Caco-2 (cell line): Measurements from ENCODE around the gene GOLGA8A. TPM values are rescaled to one million over a fixed set of nuclear protein-coding genes. Genes with fewer than 3 reads are reported as not detected.

Experiments
- BruUV-seq: library from RNA; stranded (reverse); fragments of 400-500 nt; replicated peaks from 2 replicates; lab custom pipeline; 2021; lab: Mats Ljungman, UMichigan
- CTCF ChIA-PET: fragments of 300-600 bp; sonication (Branson Sonifier 250); formaldehyde crosslinking; loops from one replicate; lab custom pipeline; 2022; ENCODE audit warnings: antibody characterized with exemption; lab: Charles Lee
- POLR2A ChIA-PET: fragments of 300-600 bp; sonication (Branson Sonifier 250); formaldehyde crosslinking; loops from one replicate; lab custom pipeline; 2022; ENCODE audit warnings: antibody characterized with exemption; lab: Charles Lee
- DNase-seq, 2 experiments: peaks; one replicate each; pipeline versions ENCODE4 v3.0.0 to v3.0.0-alpha.2; 2020 to 2022
- H3K27me3 ChIP-seq: replicated peaks from 2 replicates; pipeline ENCODE4 v1.6.0; 2011; ENCODE audit warnings: low read length; ENCODE audit not compliant: control insufficient read depth, insufficient read depth
- H3K36me3 ChIP-seq: 2 replicates; pipeline ENCODE4 v1.5.1; 2011; ENCODE audit warnings: low read length; ENCODE audit not compliant: control insufficient read depth, insufficient read depth
- H3K4me1 ChIP-seq: fragments of 250-450 bp; sonication (Bioruptor Pico); 2 replicates; pipeline ENCODE4 v1.5.1; 2020; ENCODE audit warnings: mild to moderate bottlenecking
- H3K4me3 ChIP-seq: 2 replicates; pipeline ENCODE4 v1.5.1; 2011; ENCODE audit warnings: low read depth, mild to moderate bottlenecking, control low read depth, low read length
- H3K9me3 ChIP-seq: fragments of 250-450 bp; sonication (Bioruptor Pico); 2 replicates; pipeline ENCODE4 v1.5.1; 2020; ENCODE audit warnings: mild to moderate bottlenecking, moderate library complexity
- H3K27ac Mint-ChIP-seq: one replicate; pipeline ENCODE4 v1.8.0; 2022; ENCODE audit warnings: mixed read lengths; ENCODE audit not compliant: unreplicated experiment
- H3K27me3 Mint-ChIP-seq: one replicate; pipeline ENCODE4 v1.8.0; 2022; ENCODE audit warnings: mixed read lengths; ENCODE audit not compliant: insufficient read depth, unreplicated experiment
- H3K36me3 Mint-ChIP-seq: one replicate; pipeline ENCODE4 v1.8.0; 2022; ENCODE audit warnings: mild to moderate bottlenecking, mixed read lengths; ENCODE audit not compliant: insufficient read depth, unreplicated experiment
- H3K4me1 Mint-ChIP-seq: one replicate; pipeline ENCODE4 v1.8.0; 2022; ENCODE audit warnings: low read depth, mixed read lengths; ENCODE audit not compliant: unreplicated experiment
- H3K4me3 Mint-ChIP-seq: one replicate; pipeline ENCODE4 v1.8.0; 2022; ENCODE audit warnings: mild to moderate bottlenecking, moderate library complexity, mixed read lengths; ENCODE audit not compliant: unreplicated experiment
- H3K9me3 Mint-ChIP-seq: one replicate; pipeline ENCODE4 v1.8.0; 2022; ENCODE audit warnings: mixed read lengths; ENCODE audit not compliant: unreplicated experiment
- intact Hi-C: fragments of 100-400 bp; cut with micrococcal nuclease; formaldehyde crosslinking; loops from one replicate; pipeline ENCODE4 v1.10.0; 2022; ENCODE audit not compliant: unreplicated experiment
- total RNA-seq: library from RNA; stranded (reverse); gene quantifications from 2 replicates; pipeline ENCODE4 v1.2.3, GENCODE V29; 2022
- TF ChIP-seq, protein P1 (sequence below), 2 experiments: fragments of 200-600 bp in 1 of 2; IDR thresholded peaks; 1 replicate in 1 of 2; 2 replicates in 1 of 2; pipeline versions ENCODE4 v1.5.1 to v1.8.0; 2011 to 2022; ENCODE audit warnings: antibody characterized with exemption in 1 of 2, control low read depth in 1 of 2, inconsistent platforms in 1 of 2, low read depth in 1 of 2, low read length in 1 of 2, mild to moderate bottlenecking in 1 of 2, moderate library complexity in 1 of 2; ENCODE audit not compliant: insufficient read depth in 1 of 2, severe bottlenecking in 1 of 2, unreplicated experiment in 1 of 2

Gene GOLGA8A
- total RNA-seq, 1 experiment from 2014 or later, result 42.4 TPM

- no peak for DNase-seq
- BruUV-seq, result no TSS peak
- TF ChIP-seq, protein P1, sequence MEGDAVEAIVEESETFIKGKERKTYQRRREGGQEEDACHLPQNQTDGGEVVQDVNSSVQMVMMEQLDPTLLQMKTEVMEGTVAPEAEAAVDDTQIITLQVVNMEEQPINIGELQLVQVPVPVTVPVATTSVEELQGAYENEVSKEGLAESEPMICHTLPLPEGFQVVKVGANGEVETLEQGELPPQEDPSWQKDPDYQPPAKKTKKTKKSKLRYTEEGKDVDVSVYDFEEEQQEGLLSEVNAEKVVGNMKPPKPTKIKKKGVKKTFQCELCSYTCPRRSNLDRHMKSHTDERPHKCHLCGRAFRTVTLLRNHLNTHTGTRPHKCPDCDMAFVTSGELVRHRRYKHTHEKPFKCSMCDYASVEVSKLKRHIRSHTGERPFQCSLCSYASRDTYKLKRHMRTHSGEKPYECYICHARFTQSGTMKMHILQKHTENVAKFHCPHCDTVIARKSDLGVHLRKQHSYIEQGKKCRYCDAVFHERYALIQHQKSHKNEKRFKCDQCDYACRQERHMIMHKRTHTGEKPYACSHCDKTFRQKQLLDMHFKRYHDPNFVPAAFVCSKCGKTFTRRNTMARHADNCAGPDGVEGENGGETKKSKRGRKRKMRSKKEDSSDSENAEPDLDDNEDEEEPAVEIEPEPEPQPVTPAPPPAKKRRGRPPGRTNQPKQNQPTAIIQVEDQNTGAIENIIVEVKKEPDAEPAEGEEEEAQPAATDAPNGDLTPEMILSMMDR (IDR thresholded peaks at IDR 0.05; ENCODE audit: insufficient read depth in 1 of 2, low read depth in 1 of 2, low read length in 1 of 2, severe bottlenecking in 1 of 2, unreplicated experiment in 1 of 2), result no peak
- H3K36me3 ChIP-seq, result no peaks in the 10 kb centered on the region
- H3K4me1 ChIP-seq, result no peaks in the 10 kb centered on the region
- no peaks in the 10 kb centered on the region for H3K9me3 Mint-ChIP-seq
- intact Hi-C loops, result no loop called here
- H3K4me1 Mint-ChIP-seq, result no peaks in the 10 kb centered on the region
- peaks cover 8% of the 10 kb centered on the region for H3K27me3 Mint-ChIP-seq
- H3K36me3 Mint-ChIP-seq, result no peaks in the 10 kb centered on the region
- ChIA-PET CTCF (no interaction called here), POLR2A (no interaction called here)
- H3K27me3 ChIP-seq, result no peaks in the 10 kb centered on the region
- no peak overlapping the region for H3K27ac Mint-ChIP-seq
- H3K4me3 ChIP-seq, result no peak overlapping the region
- no peak overlapping the region for H3K4me3 Mint-ChIP-seq
- no peaks in the 10 kb centered on the region for H3K9me3 ChIP-seq
These were observed 32.5 kb upstream of the GOLGA8A start for GRCh38 chr15:34470091-34470490.

- TF ChIP-seq, protein P1 (IDR thresholded peaks at IDR 0.05; ENCODE audit: insufficient read depth in 1 of 2, low read depth in 1 of 2, low read length in 1 of 2, severe bottlenecking in 1 of 2, unreplicated experiment in 1 of 2), result no peak
These were observed 24.1 kb upstream of the GOLGA8A start for GRCh38 chr15:34461730-34462129.

DNA sequence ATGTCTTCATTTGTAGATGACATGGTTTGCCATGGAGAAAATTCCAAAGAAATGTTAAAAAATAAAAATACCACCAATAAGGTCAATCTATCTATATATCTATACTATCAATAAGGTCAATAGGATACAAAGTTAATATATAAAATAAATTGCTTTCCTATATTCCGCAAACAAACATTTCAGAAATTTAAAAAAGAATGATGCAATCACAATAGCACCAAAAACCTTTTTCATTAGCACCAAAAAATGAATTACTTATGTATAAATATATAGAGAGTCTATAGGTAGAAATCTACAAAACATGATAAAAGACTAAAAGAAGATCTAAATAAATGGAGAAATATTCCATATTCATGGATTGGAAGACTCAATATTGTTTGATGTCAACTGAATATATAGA lies 22.8 kb upstream of the GOLGA8A start:
- Mint-ChIP-seq H3K9me3 (no peaks in the 10 kb centered on the region), H3K4me3 (no peak overlapping the region), H3K36me3 (no peaks in the 10 kb centered on the region), H3K4me1 (no peaks in the 10 kb centered on the region), H3K27ac (no peak overlapping the region), H3K27me3 (peaks cover 6% of the 10 kb centered on the region)
- Histone ChIP-seq H3K4me3 (no peak overlapping the region), H3K36me3 (no peaks in the 10 kb centered on the region), H3K4me1 (no peaks in the 10 kb centered on the region), H3K9me3 (no peaks in the 10 kb centered on the region), H3K27me3 (no peaks in the 10 kb centered on the region)
- BruUV-seq, result no TSS peak
- intact Hi-C loops, result no loop called here
- TF ChIP-seq, protein P1 (IDR thresholded peaks at IDR 0.05; ENCODE audit: insufficient read depth in 1 of 2, low read depth in 1 of 2, low read length in 1 of 2, severe bottlenecking in 1 of 2, unreplicated experiment in 1 of 2), result no peak
- POLR2A ChIA-PET, result no interaction called here
- DNase-seq, result no peak
- CTCF ChIA-PET, result no interaction called here

More at GRCh38 chr15:34461730-34462129, 24.1 kb upstream of the GOLGA8A start:
- Histone ChIP-seq H3K36me3 (no peaks in the 10 kb centered on the region), H3K27me3 (no peaks in the 10 kb centered on the region), H3K4me3 (no peak overlapping the region), H3K9me3 (no peaks in the 10 kb centered on the region), H3K4me1 (no peaks in the 10 kb centered on the region)
- no TSS peak for BruUV-seq
- intact Hi-C loops, result no loop called here
- ChIA-PET CTCF (no interaction called here), POLR2A (no interaction called here)
- H3K4me3 Mint-ChIP-seq, result no peak overlapping the region
- no peaks in the 10 kb centered on the region for H3K36me3 Mint-ChIP-seq
- no peaks in the 10 kb centered on the region for H3K9me3 Mint-ChIP-seq
- H3K27ac Mint-ChIP-seq, result no peak overlapping the region
- DNase-seq, result no peak
- peaks cover 6% of the 10 kb centered on the region for H3K27me3 Mint-ChIP-seq
- H3K4me1 Mint-ChIP-seq, result no peaks in the 10 kb centered on the region
